IPS-NIHi11 (cell line): ENCODE data around the gene STUM.
A peak's percentile ranks its signal among the peaks of the same experiment; 100 is the strongest.

ENCODE experiments used
- DNase-seq: peaks from one replicate; pipeline ENCODE4 v3.0.0; 2012; ENCODE audit warnings: mixed read lengths, low spot score

Gene STUM

GRCh38 chr1:226562989-226563388, 14.4 kb downstream of the STUM start:
- DNase-seq, result no peak

- no peak for DNase-seq
Observed at GRCh38 chr1:226563666-226564065, 15.1 kb downstream of the STUM start.

GRCh38 chr1:226565476-226565875, 16.9 kb downstream of the STUM start:
- DNase-seq, result no peak

- no peak for DNase-seq
Observed at GRCh38 chr1:226566234-226566633, 17.7 kb downstream of the STUM start.

- no peak for DNase-seq
Observed at GRCh38 chr1:226566760-226567159, 18.2 kb downstream of the STUM start.

- DNase-seq, result peak; percentile 74
Observed at GRCh38 chr1:226568077-226568831, 19.7 kb downstream of the STUM start.

GRCh38 chr1:226568975-226569741, 20.6 kb downstream of the STUM start:
- DNase-seq, result no peak

GRCh38 chr1:226569879-226570547, 21.4 kb downstream of the STUM start:
- peak; percentile 86 for DNase-seq

- DNase-seq, result no peak
Observed at GRCh38 chr1:226571893-226572292, 23.3 kb downstream of the STUM start.

- no peak for DNase-seq
Observed at GRCh38 chr1:226572325-226572726, 23.8 kb downstream of the STUM start.

GRCh38 chr1:226574044-226574443, 25.5 kb downstream of the STUM start:
- no peak for DNase-seq

- no peak for DNase-seq
Observed at GRCh38 chr1:226574591-226575435, 26.2 kb downstream of the STUM start.

GRCh38 chr1:226575436-226575720, 26.8 kb downstream of the STUM start:
- no peak for DNase-seq

- DNase-seq, result no peak
Observed at GRCh38 chr1:226575739-226576378, 27.3 kb downstream of the STUM start.

- no peak for DNase-seq
Observed at GRCh38 chr1:226576601-226577000, 28.0 kb downstream of the STUM start.

- peak; percentile 32 for DNase-seq
Observed at GRCh38 chr1:226577401-226578180, 29.0 kb downstream of the STUM start.

- no peak for DNase-seq
Observed at GRCh38 chr1:226578946-226579578, 30.5 kb downstream of the STUM start.

- DNase-seq, result no peak
Observed at GRCh38 chr1:226579781-226580323, 31.3 kb downstream of the STUM start.

- DNase-seq, result no peak
Observed at GRCh38 chr1:226580625-226581270, 32.2 kb downstream of the STUM start.
